ENCODE results near the gene PRKAR1B. TPM values are rescaled to one million over a fixed set of nuclear protein-coding genes. Genes with fewer than 3 reads are reported as not detected.
A peak's percentile ranks its signal among the peaks of the same experiment; 100 is the strongest.
"Not testable (repeated sequence)": the region's sequence is repeated elsewhere in the genome, so short reads cannot be mapped to it uniquely, and the experiment has no call there.

The PRKAR1B gene
- total and polyA plus RNA-seq, 7 donors: 1.4 to 4.6 (median 1.9) TPM

DNA sequence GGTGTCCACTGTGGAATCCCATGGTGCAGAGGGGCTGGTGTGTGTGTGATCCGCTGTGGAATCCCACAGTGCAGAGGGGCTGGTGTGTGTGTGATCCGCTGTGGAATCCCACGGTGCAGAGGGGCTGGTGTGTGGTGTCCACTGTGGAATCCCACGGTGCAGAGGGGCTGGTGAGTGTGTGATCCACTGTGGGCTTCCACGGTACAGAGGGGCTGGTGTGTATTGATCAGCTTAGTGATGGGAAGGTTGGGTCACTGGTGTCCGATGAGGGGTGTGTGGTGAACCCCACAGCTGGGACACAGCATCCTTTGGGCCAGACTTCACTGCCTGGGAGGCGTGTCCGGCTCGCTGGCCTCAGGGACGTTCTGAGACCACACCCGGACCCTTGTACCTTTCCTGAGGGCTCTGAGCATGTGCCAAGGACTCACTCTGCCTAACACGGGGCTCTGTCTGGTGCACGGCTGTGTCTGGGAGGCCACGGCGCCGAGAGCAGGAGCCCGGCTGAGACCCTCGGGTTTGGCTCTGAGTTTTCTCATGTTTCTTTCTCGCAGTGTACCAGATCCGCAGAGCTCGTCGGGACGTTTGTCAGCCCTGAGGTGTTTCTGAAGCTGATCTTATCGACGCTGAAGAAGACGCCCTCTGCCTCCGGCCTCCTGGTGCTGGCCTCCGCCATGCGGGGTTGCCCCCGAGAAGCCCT, 29.3 kb upstream of the PRKAR1B start:
- TF ChIP-seq, protein P1, sequence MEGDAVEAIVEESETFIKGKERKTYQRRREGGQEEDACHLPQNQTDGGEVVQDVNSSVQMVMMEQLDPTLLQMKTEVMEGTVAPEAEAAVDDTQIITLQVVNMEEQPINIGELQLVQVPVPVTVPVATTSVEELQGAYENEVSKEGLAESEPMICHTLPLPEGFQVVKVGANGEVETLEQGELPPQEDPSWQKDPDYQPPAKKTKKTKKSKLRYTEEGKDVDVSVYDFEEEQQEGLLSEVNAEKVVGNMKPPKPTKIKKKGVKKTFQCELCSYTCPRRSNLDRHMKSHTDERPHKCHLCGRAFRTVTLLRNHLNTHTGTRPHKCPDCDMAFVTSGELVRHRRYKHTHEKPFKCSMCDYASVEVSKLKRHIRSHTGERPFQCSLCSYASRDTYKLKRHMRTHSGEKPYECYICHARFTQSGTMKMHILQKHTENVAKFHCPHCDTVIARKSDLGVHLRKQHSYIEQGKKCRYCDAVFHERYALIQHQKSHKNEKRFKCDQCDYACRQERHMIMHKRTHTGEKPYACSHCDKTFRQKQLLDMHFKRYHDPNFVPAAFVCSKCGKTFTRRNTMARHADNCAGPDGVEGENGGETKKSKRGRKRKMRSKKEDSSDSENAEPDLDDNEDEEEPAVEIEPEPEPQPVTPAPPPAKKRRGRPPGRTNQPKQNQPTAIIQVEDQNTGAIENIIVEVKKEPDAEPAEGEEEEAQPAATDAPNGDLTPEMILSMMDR (IDR thresholded peaks at IDR 0.05): no peak
- no peak for ATAC-seq
- Histone ChIP-seq H3K27me3 (ENCODE audit: insufficient read depth in 3 of 3, low read length in 2 of 3) (no peaks in the 10 kb centered on the region), H3K4me3 (no peak overlapping the region), H3K27ac (no peak overlapping the region), H3K36me3 (ENCODE audit: insufficient read depth in 1 of 2, low read depth in 1 of 2) (peaks cover 3 to 73% of the 10 kb centered on the region in 2 donors), H3K4me1 (no peaks in the 10 kb centered on the region), H3K9me3 (no peaks in the 10 kb centered on the region)
- WGBS, 3 donors: 95% methylated on average over 30 of the region's 30 CpGs
- intact Hi-C loops (cut with DNase I): no loop called here
- peak in 1 of 2 donors; percentile 21 for DNase-seq

DNA sequence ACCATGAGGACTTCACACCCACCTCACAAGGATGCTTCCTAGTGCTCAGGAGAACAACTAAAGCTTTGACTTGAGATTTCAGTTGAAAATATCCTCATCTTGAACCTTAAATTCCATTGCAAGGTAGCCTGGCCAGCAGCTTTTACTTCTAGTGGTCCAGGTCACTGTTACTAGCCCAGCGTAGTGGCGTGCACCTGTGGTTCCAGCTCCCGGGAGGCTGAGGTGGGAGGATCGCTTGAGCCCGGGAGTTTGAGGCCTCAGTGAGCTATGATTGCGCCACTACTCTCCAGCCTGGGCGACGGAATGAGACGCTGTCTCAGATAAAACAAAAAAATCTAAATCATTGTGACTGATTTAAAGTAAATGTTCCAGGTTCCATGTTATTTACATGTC, 28.3 kb upstream of the PRKAR1B start:
- Histone ChIP-seq H3K27me3 (ENCODE audit: insufficient read depth in 3 of 3, low read length in 2 of 3) (no peaks in the 10 kb centered on the region), H3K9me3 (no peaks in the 10 kb centered on the region), H3K4me1 (no peaks in the 10 kb centered on the region), H3K36me3 (ENCODE audit: insufficient read depth in 1 of 2, low read depth in 1 of 2) (peaks cover 3 to 64% of the 10 kb centered on the region in 2 donors), H3K4me3 (no peak overlapping the region), H3K27ac (no peak overlapping the region)
- DNase-seq (peak in 1 of 2 donors; percentile 32), ATAC-seq (no peak)
- 82 to 96% (median 85%) methylated on average over 9 of the region's 9 CpGs for whole genome bisulfite sequencing, 3 donors
- TF ChIP-seq, protein P1 (IDR thresholded peaks at IDR 0.05): no peak
- intact Hi-C loops (cut with DNase I): no loop called here

DNA sequence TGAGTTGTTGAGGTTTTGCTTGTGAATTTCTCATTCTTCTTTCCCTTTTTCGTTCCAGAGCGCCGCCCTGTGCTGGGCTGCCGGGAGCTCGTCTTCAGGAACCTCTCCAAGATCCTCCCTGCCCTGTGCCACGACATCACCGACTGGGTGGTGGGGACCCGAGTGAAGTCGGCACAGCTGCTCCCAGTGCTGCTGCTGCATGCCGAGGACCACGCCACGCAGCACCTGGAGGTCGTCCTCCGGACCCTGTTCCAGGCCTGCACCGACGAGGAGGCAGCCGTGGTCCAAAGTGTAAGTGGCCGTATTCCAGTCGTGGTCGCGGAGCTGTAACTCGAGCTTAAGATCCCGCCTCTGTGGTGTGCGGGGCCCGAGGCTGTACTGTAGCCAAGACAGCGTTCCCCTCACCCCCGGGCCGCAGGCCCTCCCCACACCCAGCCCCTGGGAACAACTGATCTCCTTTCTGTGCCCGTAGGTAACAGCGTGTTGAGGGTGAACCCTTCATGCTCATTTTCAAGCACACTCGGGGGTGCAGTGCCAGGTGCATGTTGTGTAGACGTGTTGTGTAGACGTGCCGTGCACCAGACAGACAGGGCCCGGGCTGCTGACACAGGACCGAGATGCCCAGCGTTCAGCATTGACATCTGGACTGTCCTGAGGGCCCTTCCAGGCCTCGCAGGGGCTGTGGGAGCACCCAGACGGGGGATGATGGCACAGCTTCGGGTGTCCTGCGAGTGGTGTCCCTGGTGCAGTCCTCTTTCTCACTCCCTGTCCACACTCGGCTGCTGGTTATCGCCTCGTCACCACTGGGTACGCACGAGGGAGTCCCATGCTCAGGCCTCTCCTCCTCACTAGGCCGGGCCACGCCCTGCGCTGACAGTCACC, 27.7 kb upstream of the PRKAR1B start:
- Histone ChIP-seq H3K4me1 (no peaks in the 10 kb centered on the region), H3K9me3 (no peaks in the 10 kb centered on the region), H3K27ac (no peak overlapping the region), H3K36me3 (ENCODE audit: insufficient read depth in 1 of 2, low read depth in 1 of 2) (peaks cover 3 to 58% of the 10 kb centered on the region in 2 donors), H3K27me3 (ENCODE audit: insufficient read depth in 3 of 3, low read length in 2 of 3) (no peaks in the 10 kb centered on the region), H3K4me3 (no peak overlapping the region)
- 88 to 91% (median 89%) methylated on average over 49 of the region's 49 CpGs for WGBS, 3 donors
- DNase-seq: peak in 1 of 2 donors; percentile 42
- intact Hi-C loops (cut with DNase I): no loop called here
- ATAC-seq: no peak
- TF ChIP-seq, protein P1 (IDR thresholded peaks at IDR 0.05): no peak

DNA sequence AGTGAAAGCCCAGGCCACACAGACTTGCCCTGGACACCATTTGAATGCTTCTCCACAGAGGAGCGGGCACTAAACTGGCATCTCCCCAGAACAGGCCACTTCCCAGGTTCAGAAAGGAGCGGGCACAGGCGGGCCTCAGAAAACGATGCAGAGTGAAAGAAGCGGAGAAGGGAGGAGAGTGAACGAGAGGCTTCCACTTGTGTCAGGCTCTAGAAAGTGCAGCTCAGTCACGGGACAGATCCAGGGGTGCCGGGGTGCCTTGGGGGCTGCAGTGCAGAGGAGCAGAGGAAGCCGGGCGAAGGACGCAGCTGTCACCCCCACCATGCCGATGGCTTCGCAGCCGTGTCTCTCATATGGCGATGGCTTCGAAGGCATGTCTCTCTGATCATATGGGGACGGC, 26.1 kb upstream of the PRKAR1B start:
- intact Hi-C loops (cut with DNase I): no loop called here
- no peaks in the 10 kb centered on the region for H3K9me3 ChIP-seq
- no peak for ATAC-seq
- H3K27me3 ChIP-seq (ENCODE audit: insufficient read depth in 3 of 3, low read length in 2 of 3): no peaks in the 10 kb centered on the region
- no peaks in the 10 kb centered on the region for H3K4me1 ChIP-seq
- peak in 1 of 2 donors; percentile 12 for DNase-seq
- WGBS, 3 donors: 95 to 97% (median 95%) methylated on average over 17 of the region's 17 CpGs
- no peak overlapping the region for H3K4me3 ChIP-seq
- TF ChIP-seq, protein P1 (IDR thresholded peaks at IDR 0.05): no peak
- H3K36me3 ChIP-seq (ENCODE audit: insufficient read depth in 1 of 2, low read depth in 1 of 2): peaks cover 3 to 43% of the 10 kb centered on the region in 2 donors
- H3K27ac ChIP-seq: no peak overlapping the region

DNA sequence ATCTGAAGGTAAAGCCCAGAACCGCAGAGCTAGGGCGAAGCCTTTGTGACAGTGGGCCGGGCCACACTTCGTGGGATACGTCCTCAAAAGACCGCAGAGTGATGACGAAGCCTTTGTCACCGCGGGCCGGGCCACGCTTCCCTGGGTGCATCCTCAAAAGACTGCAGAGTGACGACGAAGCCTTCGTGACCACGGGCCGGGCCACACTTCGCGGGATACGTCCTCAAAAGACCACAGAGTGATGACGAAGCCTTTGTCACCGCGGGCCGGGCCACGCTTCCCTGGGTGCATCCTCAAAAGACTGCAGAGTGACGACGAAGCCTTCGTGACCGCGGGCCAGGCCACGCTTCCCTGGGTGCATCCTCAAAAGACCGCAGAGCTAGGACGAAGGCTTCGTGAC, 25.2 kb upstream of the PRKAR1B start:
- peak in 1 of 4 donors; percentile 13 for ATAC-seq

More for the DNA sequence above, 25.2 kb upstream of the PRKAR1B start:
- H3K9me3 ChIP-seq; intact Hi-C loops (cut with DNase I); H3K4me1 ChIP-seq; H3K4me3 ChIP-seq; H3K27ac ChIP-seq; H3K27me3 ChIP-seq (ENCODE audit: insufficient read depth in 3 of 3, low read length in 2 of 3): not testable (repeated sequence)
- peaks cover 3 to 33% of the 10 kb centered on the region in 2 donors for H3K36me3 ChIP-seq (ENCODE audit: insufficient read depth in 1 of 2, low read depth in 1 of 2)
- peak in 1 of 2 donors; percentile 46 for DNase-seq
- WGBS, 3 donors: 91 to 97% (median 92%) methylated on average over 33 of the region's 33 CpGs

Data from psoas muscle (tissue), 8 donors.